Regular cardiac myocyte (primary cell): ENCODE measurements around the gene STK32A. TPM values are rescaled to one million over a fixed set of nuclear protein-coding genes. Genes with fewer than 3 reads are reported as not detected.

Source experiments
- total RNA-seq: library from RNA; depleted of rRNA; stranded (reverse); fragments of >200 nt; gene quantifications from 2 replicates; pipeline ENCODE4 v1.2.3, GENCODE V29; 2014

The STK32A gene
- total RNA-seq: 0.38 and 1.7 TPM in 2 replicates

DNA sequence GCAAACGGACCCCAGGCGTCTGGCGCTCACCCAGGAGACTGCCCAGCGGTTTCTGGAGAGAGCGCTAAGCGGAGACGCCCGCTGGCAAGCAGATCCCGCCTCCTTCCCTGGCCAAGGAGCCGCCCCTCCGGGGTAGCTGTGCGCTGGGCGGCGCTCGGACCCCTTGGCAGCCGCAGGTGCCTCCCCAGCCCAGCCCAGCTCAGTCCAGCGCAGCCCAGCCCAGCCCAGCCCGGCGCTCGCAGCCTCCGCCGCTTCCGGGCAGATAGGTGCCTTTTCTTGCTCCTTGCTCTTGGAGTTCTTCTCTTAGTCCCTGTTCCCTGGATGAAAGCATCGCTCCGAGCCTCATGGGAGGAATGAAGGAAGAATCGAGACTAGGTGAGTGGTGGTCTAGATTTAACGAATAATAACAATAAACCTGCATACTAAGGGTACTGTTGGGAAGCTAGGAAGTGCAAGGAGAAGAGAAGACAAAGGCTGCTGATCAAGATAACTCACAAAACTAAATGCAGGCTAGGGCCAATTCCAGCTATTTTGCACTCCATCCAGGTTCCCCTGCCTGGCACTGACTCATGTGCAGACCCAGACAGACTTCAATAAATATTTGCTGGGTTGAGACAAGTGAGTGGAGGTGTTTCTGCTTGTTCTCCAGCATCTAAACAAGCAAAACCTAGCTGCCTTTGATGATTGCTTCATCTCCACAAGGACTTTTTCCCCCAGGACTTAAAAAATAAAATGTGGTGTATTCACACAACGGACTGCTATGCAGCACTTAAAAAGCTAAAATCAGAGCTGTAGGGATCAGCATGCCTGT is at the start of gene STK32A:
Gene STK32A, plus strand, starts transcription at position 202 of the 811 bp plus-strand sequence. CDS start 4,609 bp downstream, outside the sequence.

